ENCODE measurements around the gene NYAP2. TPM values are rescaled to one million over a fixed set of nuclear protein-coding genes. Genes with fewer than 3 reads are reported as not detected.

NYAP2 gene
- total and polyA plus RNA-seq, 2 donors (not counting 1 experiment from before 2014, with no cell fraction given) = not detected

DNA sequence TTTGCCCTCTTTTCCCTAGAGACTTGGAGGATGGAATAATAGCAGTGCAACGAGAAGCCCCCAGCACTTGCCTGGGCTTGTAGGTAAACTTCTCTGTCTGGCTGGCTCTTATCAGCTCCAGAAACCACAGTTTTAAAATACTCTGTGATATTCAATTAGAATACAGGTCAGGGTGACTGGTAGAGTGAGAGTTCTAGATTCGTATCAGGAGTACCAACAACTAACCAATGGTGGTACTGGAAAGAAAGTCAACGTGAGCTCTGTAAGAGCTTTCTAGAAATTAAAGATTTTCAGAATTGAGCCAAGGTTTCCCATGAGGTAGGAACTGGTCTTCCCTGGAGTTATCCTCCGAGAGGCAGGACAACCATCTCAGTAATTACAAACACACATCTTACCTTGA is 216.9 kb downstream of the NYAP2 start:
- Histone ChIP-seq H3K4me3 (replicated peaks in 1 of 4; ENCODE audit: control extremely low read depth in 1 of 4, insufficient read depth in 1 of 4, low read depth in 3 of 4, low read length in 4 of 4) (no peak overlapping the region), H2AFZ (ENCODE audit: low read length) (no peak overlapping the region), H3K9me3 (ENCODE audit: control insufficient read depth, insufficient read depth, low read depth, low read length) (no peaks in the 10 kb centered on the region), H3K27ac (ENCODE audit: insufficient read depth, low read length) (no peak overlapping the region), H3K27me3 (ENCODE audit: control insufficient read depth, insufficient read depth, low read length) (no peaks in the 10 kb centered on the region), H4K20me1 (ENCODE audit: control insufficient read depth, extremely low read depth, insufficient read depth, low read length) (no peaks in the 10 kb centered on the region), H3K4me1 (ENCODE audit: control insufficient read depth, extremely low read depth, insufficient read depth, low read length) (no peaks in the 10 kb centered on the region), H3K36me3 (ENCODE audit: control insufficient read depth, insufficient read depth, low read length) (no peaks in the 10 kb centered on the region), H3K79me2 (ENCODE audit: control insufficient read depth, insufficient read depth, low read length) (no peaks in the 10 kb centered on the region), H3K4me2 (ENCODE audit: extremely low read depth, insufficient read depth, low read length) (no peak overlapping the region), H3K9ac (ENCODE audit: insufficient read depth, low read length) (no peak overlapping the region)
- TF ChIP-seq, protein P1, sequence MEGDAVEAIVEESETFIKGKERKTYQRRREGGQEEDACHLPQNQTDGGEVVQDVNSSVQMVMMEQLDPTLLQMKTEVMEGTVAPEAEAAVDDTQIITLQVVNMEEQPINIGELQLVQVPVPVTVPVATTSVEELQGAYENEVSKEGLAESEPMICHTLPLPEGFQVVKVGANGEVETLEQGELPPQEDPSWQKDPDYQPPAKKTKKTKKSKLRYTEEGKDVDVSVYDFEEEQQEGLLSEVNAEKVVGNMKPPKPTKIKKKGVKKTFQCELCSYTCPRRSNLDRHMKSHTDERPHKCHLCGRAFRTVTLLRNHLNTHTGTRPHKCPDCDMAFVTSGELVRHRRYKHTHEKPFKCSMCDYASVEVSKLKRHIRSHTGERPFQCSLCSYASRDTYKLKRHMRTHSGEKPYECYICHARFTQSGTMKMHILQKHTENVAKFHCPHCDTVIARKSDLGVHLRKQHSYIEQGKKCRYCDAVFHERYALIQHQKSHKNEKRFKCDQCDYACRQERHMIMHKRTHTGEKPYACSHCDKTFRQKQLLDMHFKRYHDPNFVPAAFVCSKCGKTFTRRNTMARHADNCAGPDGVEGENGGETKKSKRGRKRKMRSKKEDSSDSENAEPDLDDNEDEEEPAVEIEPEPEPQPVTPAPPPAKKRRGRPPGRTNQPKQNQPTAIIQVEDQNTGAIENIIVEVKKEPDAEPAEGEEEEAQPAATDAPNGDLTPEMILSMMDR (conservative IDR thresholded peaks at IDR 0.05 in 1 of 2, IDR thresholded peaks at IDR 0.05 in 1 of 2; ENCODE audit: low read depth in 1 of 2, low read length in 2 of 2) = no peak
- TF ChIP-seq EZH2 (IDR thresholded peaks at IDR 0.05; ENCODE audit: low read length, missing control alignments) = no peak
- no peak for DNase-seq (ENCODE audit: low read depth in 2 of 2)

DNA sequence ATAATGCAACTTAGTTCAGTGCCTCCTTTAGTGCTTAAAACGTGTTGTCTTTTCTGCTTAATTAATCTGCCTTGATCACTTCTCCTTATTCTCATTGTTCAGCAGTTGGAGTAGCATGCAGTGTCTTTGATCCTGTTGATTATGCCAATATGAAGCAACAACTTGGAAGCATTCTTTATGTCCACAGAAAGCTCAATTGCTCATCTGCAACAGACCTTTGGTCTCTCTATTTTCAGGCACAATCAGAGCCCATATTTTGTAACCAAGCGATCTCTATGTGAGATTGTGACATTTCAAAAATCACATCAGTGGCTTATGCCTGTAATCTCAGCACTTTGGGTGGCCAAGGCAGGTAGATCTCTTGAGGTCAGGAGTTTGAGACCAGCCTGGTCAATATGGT is 217.3 kb downstream of the NYAP2 start:
- Histone ChIP-seq H3K9me3 (ENCODE audit: control insufficient read depth, insufficient read depth, low read depth, low read length) (no peaks in the 10 kb centered on the region), H4K20me1 (ENCODE audit: control insufficient read depth, extremely low read depth, insufficient read depth, low read length) (no peaks in the 10 kb centered on the region), H2AFZ (ENCODE audit: low read length) (no peak overlapping the region), H3K9ac (ENCODE audit: insufficient read depth, low read length) (no peak overlapping the region), H3K27me3 (ENCODE audit: control insufficient read depth, insufficient read depth, low read length) (no peaks in the 10 kb centered on the region), H3K4me1 (ENCODE audit: control insufficient read depth, extremely low read depth, insufficient read depth, low read length) (no peaks in the 10 kb centered on the region), H3K27ac (ENCODE audit: insufficient read depth, low read length) (no peak overlapping the region), H3K36me3 (ENCODE audit: control insufficient read depth, insufficient read depth, low read length) (no peaks in the 10 kb centered on the region), H3K4me3 (replicated peaks in 1 of 4; ENCODE audit: control extremely low read depth in 1 of 4, insufficient read depth in 1 of 4, low read depth in 3 of 4, low read length in 4 of 4) (no peak overlapping the region), H3K79me2 (ENCODE audit: control insufficient read depth, insufficient read depth, low read length) (no peaks in the 10 kb centered on the region), H3K4me2 (ENCODE audit: extremely low read depth, insufficient read depth, low read length) (no peak overlapping the region)
- DNase-seq (ENCODE audit: low read depth in 2 of 2) = no peak
- TF ChIP-seq EZH2 (IDR thresholded peaks at IDR 0.05; ENCODE audit: low read length, missing control alignments) = no peak
- TF ChIP-seq, protein P1 (conservative IDR thresholded peaks at IDR 0.05 in 1 of 2, IDR thresholded peaks at IDR 0.05 in 1 of 2; ENCODE audit: low read depth in 1 of 2, low read length in 2 of 2) = no peak

DNA sequence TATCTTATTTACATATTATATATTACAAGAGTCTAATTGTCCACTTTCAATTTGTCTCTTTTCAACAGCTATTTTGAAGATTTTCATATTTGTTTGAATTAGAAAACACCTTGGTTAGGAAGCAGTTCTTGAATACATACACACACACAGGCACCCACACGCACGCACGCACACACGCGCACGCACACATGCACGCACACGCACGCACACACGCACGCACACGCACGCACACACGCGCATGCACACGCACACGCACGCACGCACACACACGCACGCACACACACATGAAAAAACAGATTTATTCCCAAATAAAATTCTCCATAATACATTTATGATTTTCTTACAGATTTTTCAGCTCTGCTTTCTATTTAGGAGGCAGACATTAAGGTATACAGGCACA is 220.7 kb downstream of the NYAP2 start:
- Histone ChIP-seq H3K27ac (ENCODE audit: insufficient read depth, low read length) (no peak overlapping the region), H3K9me3 (ENCODE audit: control insufficient read depth, insufficient read depth, low read depth, low read length) (no peaks in the 10 kb centered on the region), H3K4me2 (ENCODE audit: extremely low read depth, insufficient read depth, low read length) (no peak overlapping the region), H3K79me2 (ENCODE audit: control insufficient read depth, insufficient read depth, low read length) (no peaks in the 10 kb centered on the region), H3K4me3 (replicated peaks in 1 of 4; ENCODE audit: control extremely low read depth in 1 of 4, insufficient read depth in 1 of 4, low read depth in 3 of 4, low read length in 4 of 4) (no peak overlapping the region), H3K27me3 (ENCODE audit: control insufficient read depth, insufficient read depth, low read length) (no peaks in the 10 kb centered on the region), H3K36me3 (ENCODE audit: control insufficient read depth, insufficient read depth, low read length) (no peaks in the 10 kb centered on the region), H3K4me1 (ENCODE audit: control insufficient read depth, extremely low read depth, insufficient read depth, low read length) (no peaks in the 10 kb centered on the region), H4K20me1 (ENCODE audit: control insufficient read depth, extremely low read depth, insufficient read depth, low read length) (no peaks in the 10 kb centered on the region), H2AFZ (ENCODE audit: low read length) (no peak overlapping the region), H3K9ac (ENCODE audit: insufficient read depth, low read length) (no peak overlapping the region)
- no peak for DNase-seq (ENCODE audit: low read depth in 2 of 2)
- no peak for TF ChIP-seq EZH2 (IDR thresholded peaks at IDR 0.05; ENCODE audit: low read length, missing control alignments)
- TF ChIP-seq, protein P1 (conservative IDR thresholded peaks at IDR 0.05 in 1 of 2, IDR thresholded peaks at IDR 0.05 in 1 of 2; ENCODE audit: low read depth in 1 of 2, low read length in 2 of 2) = no peak
